ENCODE data around the gene SLC10A4.

The SLC10A4 gene

DNA sequence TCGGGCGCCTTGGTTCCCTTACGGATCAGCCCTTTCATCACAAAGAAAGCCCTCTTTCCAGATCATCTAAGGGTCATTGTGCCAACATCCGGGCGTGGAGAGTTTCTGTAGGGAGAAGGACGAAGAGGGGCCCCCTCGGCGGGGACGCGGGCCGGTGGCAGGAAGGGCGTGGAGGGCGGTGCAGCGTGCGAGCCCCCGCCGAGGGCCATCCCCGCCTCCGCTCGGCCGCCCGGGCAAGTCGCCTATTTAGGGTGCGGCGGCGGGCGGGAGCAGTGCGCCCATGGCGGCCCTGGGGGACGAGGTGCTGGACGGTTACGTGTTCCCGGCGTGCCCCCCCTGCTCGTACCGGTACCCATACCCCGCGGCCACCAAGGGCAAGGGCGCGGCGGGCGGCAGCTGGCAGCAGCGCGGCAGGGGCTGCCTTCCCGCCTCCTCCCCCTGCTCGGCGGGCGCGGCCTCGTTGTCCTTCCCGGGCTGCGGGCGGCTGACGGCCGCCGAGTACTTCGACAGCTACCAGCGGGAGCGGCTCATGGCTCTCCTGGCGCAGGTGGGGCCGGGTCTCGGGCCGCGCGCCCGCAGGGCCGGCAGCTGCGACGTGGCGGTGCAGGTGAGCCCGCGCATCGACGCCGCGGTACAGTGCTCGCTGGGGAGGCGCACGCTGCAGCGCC, 7.0 kb downstream of the SLC10A4 start, which contains the start of gene ZAR1:
ZAR1 (plus strand) TSS at position 241 of the 668 bp plus-strand sequence; CDS start at position 281, 40 bp downstream.
- no peak for DNase-seq

DNA sequence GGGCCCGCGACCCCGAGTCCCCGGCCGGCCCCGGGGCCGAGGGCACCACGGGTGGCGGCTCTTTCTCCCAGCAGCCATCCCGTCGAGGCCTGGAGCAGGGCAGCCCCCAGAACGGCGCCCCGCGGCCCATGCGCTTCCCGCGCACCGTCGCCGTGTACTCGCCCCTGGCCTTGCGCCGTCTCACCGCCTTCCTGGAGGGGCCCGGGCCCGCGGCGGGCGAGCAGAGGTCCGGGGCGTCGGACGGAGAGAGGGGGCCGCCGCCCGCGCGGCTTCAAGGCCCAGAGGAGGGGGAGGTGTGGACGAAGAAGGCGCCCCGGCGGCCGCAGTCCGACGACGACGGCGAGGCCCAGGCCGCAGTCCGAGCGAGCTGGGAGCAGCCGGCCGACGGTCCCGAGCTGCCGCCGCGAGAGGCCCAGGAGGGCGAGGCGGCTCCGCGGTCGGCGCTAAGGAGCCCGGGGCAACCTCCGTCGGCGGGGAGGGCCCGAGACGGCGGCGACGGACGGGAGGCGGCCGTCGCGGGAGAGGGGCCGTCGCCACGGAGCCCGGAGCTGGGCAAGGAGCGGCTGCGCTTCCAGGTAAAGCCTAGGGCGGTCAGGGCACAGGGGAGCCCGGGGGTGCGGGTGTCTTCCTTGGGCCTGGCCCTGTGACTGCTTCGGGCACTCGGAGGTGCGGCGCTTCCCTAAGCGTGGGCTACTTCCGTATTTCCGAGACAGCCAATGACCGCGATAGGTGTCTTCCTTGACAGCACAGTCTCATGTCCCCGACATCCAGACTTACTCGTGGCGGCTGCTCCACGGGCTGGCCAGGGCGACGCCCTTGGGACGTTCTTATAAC, 7.8 kb downstream of the SLC10A4 start:
- no peak for DNase-seq

DNA sequence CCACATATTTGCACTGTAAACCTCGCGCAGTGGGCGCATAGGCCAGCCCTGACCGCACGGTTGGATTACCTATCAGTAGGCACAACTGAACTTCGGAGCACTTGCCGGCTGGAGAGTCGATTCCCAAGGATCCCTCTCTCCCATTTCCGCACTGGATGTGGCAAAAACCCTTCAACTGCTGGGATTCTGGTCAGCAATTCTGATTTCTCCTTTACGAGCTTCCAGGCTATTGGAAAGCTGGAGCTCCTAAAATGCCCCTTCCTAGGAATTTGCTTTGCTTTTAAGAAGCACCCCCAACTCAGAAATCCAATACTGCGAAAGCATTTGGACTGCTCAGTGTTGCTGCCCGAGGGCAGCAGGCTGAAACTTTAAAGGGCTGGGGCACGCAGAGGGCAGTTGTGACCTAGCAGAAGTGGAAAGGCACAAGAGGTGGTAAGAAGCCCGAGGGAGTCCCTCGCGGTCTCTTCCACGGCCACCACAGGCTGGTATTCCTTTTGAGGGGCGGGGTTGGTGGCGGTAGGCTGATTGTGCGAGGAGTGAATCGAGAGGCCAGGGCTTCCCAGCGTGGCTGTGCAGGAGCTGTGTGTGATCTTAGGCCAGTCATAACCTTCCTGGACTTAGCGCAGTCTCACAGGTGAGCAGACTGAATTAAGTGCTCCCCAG, 8.5 kb downstream of the SLC10A4 start:
- no peak for DNase-seq

DNA sequence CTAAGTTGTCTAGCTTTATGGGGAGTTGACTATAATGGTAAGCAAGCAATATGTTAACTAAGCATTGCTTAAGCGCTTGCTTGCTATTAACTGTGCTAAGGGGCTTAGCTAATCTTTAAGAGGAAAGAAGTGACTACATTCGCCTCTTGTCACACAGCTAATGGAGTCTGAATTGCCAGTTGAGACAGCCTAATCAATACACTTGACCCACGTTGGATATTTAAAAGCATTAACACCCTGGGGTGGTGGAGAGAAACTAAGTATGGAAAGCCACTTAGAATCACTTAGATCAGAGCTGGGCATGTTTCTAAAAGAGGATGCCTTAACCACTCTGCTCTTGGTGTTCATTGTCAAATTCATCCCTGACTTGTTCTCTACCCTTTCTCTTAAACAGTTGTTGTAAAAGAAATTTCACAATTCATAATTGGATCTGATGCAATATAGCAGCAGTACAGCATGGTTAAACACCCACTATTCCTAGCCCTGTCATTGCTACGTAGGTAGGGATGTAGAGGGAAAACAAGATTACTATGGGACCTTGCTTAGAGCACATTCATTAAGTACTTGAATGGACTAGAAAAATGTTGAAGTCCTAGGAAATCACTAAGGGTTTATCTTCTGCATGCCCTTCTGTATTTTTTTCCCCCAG, 10.4 kb downstream of the SLC10A4 start:
- DNase-seq: no peak

DNA sequence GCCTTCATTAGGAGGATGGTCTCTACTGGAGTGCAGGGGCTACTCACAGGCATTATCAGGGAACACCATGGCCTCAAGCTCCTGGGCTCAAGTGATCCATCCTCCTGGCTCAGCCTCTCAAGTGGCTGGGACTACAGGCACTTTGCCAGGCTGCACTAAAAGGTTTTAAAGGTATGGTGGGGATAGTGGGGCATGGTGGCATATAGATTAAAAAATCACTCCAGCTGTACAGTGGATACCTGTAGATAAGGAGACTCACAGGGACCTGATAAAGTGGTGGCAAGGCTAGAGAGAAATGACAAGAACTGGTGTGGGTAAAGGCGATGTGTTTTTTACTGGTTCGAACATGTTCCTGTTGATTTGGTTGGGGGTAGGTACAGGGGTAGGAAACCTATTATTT, 12.8 kb downstream of the SLC10A4 start:
- no peak for DNase-seq

DNA sequence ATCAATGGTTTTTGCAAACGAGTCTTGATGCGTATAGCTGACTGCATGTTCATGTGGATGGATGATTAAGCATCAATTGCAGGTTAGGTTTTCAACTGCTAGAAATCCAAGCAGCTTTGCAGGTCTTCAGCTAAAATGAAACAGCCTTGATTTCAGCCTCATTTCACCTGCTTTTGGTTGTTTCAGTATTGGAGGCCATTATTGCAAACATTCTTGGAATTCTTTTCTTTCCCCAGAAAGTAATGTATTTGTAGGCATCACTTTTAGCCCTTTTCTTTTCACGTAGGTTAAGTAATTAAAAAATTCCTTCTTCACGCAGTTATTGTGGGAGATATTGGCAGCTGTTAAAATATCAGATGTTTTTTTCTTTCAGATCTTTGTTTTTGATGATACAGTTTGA, 15.8 kb downstream of the SLC10A4 start:
- no peak for DNase-seq

DNA sequence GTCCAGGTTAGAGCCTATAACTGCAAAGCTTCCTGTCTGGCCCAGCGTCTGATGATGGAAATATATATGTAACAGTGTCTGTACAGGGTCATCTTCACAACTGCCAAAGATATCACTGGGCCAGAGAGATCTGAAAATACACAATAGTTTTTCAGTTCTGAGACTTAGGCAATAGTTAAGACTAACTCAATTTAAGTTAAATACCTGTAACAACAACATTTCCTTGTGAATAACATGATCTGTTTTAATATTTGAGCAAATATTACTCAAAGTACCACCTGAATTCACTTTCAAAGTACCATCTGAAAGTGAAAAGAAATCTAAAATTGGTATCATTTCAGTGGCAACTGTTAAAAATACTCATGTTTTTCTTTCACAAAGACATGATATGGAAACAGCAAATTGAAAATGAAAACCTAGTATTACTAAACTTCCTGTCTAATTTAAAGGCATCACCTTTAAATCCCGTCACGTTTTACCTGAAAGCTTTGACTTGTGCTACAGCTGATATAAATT, 16.5 kb downstream of the SLC10A4 start:
- no peak for DNase-seq

DNA sequence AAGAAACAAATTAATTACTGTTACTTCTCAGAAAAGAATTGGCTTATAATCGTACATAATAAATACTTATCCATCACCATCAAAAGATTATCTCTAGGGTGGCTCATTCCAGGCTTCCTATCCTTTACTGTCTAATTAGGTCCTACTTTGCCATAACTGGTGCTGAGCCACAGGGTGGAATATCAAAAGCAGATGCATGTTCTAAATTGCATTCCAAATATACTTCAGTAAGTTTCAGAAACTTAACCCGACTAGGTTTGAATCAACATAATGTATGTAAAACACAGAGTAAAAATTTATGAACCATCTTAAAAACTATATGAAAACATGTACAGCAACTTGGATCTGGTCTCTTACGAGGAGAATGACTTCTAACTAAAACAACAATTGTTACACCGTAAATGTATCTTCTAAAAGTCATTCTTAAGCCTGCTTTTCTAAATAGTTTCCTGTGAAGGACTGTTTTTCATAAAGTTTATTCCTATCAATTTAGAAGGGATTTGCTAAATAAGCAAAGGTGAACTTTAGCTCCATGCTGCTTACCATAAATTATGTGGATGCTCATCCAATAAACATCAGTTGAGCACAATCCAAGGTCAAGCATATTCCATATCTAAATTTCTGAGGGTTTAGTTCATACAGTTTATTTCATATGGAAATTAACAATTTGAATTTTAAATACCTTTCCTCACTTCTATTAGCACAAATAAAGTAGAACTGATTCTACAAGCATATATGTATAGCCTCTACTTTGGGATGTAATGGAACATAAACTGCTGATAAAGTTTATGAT, 20.3 kb downstream of the SLC10A4 start:
- DNase-seq: no peak

DNA sequence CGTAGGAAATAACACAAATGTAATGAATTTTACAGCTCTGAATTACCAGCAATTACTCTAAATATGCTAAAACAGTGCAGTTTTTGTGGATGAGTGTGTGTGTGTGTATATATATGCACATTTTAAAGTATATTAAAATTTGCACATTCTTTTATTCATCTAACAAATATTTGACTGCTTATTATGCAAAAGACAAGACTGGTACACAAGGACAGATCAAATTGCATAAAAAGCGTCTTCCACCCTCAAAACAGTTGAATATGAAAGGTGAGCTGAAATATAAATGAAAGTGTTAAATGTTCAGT, 20.8 kb downstream of the SLC10A4 start:
- DNase-seq: no peak

DNA sequence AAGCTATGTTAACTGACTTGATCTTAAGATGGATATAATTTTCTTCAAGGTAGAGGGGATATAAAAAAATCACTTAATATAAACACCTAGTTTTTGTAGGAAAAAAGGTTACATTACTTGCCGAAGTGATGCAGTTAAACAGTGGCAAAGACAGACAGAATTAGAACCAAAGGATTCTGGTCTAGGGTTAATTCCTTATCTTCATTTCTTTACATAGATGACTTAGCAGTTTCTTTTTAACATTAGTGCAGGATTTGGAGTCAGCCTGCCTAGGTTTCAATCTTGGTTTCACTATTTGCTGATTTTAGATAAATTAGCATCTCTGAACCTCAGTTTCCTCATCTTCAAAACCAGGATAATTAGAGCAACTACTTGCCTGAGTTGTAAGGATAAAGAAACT, 21.2 kb downstream of the SLC10A4 start:
- no peak for DNase-seq

DNA sequence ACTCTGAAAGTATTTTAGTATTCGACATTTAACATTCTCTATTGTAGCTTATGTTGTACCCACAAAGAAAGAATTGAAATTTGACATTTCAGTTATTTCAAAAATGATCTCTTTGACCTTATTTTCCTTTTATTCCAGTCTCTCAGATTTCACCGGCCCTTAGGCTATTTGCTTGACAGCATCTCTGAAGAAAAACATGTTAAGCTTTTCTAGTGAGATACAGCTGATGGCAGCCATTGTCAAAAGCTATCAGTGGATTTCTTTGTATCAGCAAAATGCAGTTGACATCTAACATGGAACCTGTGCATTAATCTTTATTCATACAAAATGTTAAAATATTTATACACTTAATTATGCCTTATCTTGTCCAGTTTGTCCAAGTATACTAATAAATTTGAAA, 23.6 kb downstream of the SLC10A4 start:
- DNase-seq: no peak

DNA sequence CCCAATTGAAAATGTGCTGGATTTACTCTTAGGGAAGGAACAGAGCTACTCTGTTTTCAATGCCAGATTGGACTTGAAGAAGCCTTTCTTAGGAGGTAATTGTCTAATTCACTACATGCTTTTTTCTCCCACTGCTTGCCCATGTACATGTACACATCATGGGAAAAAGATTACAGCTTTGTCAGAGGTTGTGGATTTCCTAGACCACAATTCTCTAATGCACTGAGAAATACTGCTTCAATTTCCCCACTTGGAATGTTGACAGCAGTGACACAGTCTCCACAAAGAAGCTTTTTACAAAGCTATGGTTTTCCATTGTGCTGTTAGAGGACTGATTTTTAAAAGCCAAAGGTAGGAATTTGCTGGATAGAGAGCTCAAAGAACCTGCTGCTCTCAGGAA, 26.4 kb downstream of the SLC10A4 start:
- no peak for DNase-seq

DNA sequence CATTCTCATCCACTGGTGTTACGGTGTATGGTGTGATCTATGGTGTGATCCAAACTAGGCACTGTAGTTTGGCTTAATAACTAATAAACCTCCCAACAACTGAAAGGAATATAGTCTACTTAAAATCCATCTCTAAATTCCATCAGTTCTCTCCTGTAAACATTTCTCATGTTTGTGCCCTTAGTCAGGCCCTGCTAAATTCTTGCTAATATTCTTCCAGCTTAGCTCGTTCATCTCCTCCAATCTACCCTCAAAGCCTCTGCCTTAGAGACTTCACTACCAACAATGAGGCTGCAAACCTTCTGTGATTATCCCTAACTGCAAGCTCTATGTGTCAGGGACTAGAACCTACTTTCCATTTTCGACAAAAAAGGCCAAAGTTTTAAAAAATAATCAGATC, 35.0 kb downstream of the SLC10A4 start:
- DNase-seq: no peak

DNA sequence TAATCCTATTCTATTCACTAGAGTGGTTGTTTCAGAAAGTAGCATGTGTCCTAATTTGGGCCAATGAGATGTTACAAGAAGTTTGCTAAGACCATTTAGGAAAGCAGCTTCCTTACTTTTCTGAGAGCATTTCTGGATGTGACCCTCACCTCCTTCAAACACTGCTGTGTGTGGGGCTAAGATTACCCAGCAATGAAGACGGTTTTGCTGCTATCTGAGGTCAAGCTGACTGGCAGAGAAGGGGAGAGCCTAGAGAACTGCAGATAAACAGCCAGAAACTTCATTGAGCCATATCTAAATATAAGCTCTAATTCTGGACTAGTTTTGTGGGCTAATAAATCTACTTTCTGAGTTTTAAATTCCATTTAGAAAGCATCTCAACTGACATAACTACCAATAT, 43.3 kb downstream of the SLC10A4 start:
- no peak for DNase-seq

DNA sequence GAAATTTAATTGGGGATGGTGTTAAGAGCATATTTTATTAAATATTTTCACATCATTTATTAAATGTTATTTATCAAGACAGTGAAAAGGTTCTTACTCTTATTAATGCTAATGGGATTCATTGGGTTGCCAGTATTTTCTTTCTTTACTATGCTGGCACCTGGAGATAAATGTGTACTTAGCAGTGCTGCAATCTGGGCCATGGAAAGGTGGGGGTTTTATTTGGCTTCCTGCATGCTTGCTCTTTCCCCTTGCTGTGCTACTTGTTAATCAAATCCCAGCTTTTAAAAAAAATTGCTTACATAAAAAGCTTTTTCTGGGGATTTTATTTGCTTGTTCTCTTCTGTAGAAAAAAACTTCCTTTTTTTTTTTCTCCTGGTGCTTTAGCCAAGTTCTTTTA, 55.2 kb downstream of the SLC10A4 start:
- no peak for DNase-seq
